GM18909 (cell line): ENCODE results near the gene POLR3E.
"Not testable (repeated sequence)": the region's sequence is repeated elsewhere in the genome, so short reads cannot be mapped to it uniquely, and the experiment has no call there.

Source experiments
- ATAC-seq: cut with Tn5 transposase; IDR thresholded peaks from one replicate; pipeline ENCODE4 v1.9.1; 2021; ENCODE audit warnings: mild to moderate bottlenecking; ENCODE audit not compliant: unreplicated experiment, poor library complexity

The POLR3E gene

GRCh38 chr16:22356930-22357634 is 59.9 kb downstream of the POLR3E start:
- ATAC-seq, result peak; percentile 26

GRCh38 chr16:22357635-22357971 is 60.4 kb downstream of the POLR3E start:
- ATAC-seq, result peak; percentile 65

GRCh38 chr16:22358000-22358399 is 60.8 kb downstream of the POLR3E start:
- peak; percentile 14 for ATAC-seq

GRCh38 chr16:22359679-22360078 is 62.5 kb downstream of the POLR3E start:
- no peak for ATAC-seq

- ATAC-seq, result no peak
Observed at GRCh38 chr16:22360963-22361659, 63.9 kb downstream of the POLR3E start.

- no peak for ATAC-seq
Observed at GRCh38 chr16:22364241-22364640, 67.0 kb downstream of the POLR3E start.

GRCh38 chr16:22366371-22366770 is 69.2 kb downstream of the POLR3E start:
- no peak for ATAC-seq

- ATAC-seq, result no peak
Observed at GRCh38 chr16:22366889-22367288, 69.7 kb downstream of the POLR3E start.

GRCh38 chr16:22368200-22368826 is 71.1 kb downstream of the POLR3E start:
- ATAC-seq, result not testable (repeated sequence)

- ATAC-seq, result no peak
Observed at GRCh38 chr16:22369221-22369811, 72.1 kb downstream of the POLR3E start.

- no peak for ATAC-seq
Observed at GRCh38 chr16:22370038-22370820, 73.0 kb downstream of the POLR3E start.

- ATAC-seq, result no peak
Observed at GRCh38 chr16:22372882-22373661, 75.9 kb downstream of the POLR3E start.

- peak; percentile 28 for ATAC-seq
Observed at GRCh38 chr16:22373662-22374310, 76.6 kb downstream of the POLR3E start.

GRCh38 chr16:22374311-22375116 is 77.3 kb downstream of the POLR3E start, which contains the start of gene CDR2:
TSS of gene CDR2 (minus strand) at chr16:22374619. CDS start at chr16:22374309, 310 bp downstream.
- ATAC-seq, result peak; percentile 87

- no peak for ATAC-seq
Observed at GRCh38 chr16:22375117-22375962, 78.1 kb downstream of the POLR3E start.

- ATAC-seq, result no peak
Observed at GRCh38 chr16:22375963-22376640, 78.9 kb downstream of the POLR3E start.

- no peak for ATAC-seq
Observed at GRCh38 chr16:22379656-22380055, 82.4 kb downstream of the POLR3E start.
